Stimulated activated naive CD4-positive, alpha-beta T cell (primary cell): ENCODE results near the gene PIGU.
"Not testable (repeated sequence)": the region's sequence is repeated elsewhere in the genome, so short reads cannot be mapped to it uniquely, and the experiment has no call there.

Experiments used
- DNase-seq, 6 experiments: peaks; one replicate each; lab custom pipeline; 2025; lab: John Stamatoyannopoulos, UW

Gene PIGU, protein sequence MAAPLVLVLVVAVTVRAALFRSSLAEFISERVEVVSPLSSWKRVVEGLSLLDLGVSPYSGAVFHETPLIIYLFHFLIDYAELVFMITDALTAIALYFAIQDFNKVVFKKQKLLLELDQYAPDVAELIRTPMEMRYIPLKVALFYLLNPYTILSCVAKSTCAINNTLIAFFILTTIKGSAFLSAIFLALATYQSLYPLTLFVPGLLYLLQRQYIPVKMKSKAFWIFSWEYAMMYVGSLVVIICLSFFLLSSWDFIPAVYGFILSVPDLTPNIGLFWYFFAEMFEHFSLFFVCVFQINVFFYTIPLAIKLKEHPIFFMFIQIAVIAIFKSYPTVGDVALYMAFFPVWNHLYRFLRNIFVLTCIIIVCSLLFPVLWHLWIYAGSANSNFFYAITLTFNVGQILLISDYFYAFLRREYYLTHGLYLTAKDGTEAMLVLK

DNA sequence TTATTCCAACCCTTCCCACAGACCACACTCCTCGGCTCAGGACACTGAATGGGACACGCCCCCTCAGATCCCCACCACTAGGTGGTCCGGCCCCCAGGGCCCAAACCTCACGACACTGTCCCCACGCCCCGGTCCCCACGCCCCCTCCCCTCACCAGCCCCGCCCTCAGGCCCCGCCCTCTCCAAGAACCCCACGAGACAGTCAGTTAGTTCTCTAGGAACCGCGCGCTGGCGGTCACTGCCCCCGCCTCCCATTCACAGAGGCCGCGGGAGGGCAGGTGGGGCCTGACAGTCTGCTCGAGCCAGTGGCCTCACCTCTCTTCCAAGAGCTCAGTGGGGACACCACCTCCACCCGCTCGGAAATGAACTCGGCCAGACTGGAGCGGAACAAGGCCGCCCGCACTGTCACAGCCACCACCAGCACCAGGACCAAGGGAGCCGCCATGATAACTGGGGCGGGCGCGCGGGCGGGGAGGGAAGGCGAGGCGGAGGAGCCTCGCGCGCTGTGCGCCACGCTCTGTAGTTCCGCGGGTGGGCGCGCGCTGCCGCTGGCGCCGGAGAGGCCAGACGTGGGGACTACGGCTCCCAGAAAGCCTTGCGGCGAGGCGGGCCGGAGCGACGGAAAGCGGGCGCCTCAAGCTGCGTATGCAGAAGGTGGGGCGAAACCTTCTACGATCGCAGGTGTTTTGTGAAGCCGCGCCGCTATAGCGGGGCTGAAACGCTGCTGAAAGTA lies at the start of gene PIGU:
Gene PIGU, minus strand, starts transcription at position 451 of the 732 bp plus-strand sequence. Its CDS starts 7 bp downstream, at position 444.
- DNase-seq: peak; percentile 90 to 95 (median 94)

DNA sequence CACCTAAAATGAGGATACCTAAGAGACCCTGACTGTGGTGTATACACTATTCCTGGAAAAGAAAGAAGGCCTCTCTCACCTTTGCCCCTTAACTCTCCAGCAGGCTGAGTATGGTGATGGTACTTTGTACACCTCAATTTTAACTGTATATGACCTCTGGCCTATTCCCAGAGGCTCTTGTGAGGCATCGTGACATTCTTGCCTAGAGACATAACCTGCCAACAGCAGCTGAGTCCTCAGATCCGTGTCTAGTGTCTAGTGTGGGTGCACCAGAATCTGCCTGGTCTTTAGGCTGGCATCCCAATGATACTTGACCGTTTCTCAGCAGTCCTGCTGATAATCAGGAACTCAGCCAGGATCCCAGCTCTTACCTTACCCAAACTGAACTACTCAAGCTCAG lies 47.3 kb upstream of the PIGU start:
- no peak for DNase-seq

DNA sequence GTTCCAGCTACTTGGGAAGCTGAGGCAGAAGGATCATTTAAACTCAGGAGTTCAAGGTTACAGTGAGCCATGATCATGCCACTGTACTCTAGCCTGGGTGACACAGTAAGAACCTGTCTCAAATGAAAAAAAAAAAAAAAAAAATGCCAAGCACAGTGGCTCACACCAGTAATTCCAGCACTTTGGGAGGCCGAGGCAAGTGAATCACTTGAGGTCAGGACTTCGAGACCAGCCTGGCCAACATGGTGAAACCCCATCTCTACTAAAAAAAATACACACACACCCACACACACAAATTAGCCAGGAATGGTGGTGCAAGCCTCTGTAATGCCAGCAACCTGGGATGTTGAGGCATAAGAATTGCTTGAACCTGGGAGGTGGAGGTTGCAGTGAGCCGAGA lies 45.7 kb upstream of the PIGU start:
- DNase-seq: not testable (repeated sequence)

DNA sequence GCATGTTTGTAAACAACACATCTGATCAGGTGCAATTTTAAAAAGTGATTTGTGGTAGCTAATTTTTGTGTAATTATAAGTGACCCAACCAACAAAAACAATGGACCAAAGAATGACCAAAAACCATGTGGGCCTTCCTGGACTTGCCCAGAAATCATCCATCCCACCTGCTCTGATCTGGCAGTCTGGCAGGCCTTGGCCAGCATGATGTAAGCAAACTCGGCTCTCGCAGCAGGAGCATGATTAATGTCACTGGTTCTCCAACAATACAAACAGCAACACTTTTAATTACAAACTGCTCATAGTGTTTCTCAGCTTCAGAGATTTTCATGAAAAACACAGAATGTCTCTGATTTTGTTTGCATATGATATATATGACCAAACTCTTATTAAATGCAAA lies 43.4 kb upstream of the PIGU start:
- no peak for DNase-seq

- DNase-seq: not testable (repeated sequence)
Measured at GRCh38 chr20:34719242-34720017, 42.5 kb upstream of the PIGU start.

GRCh38 chr20:34717230-34718095 lies 40.6 kb upstream of the PIGU start:
- no peak for DNase-seq

DNA sequence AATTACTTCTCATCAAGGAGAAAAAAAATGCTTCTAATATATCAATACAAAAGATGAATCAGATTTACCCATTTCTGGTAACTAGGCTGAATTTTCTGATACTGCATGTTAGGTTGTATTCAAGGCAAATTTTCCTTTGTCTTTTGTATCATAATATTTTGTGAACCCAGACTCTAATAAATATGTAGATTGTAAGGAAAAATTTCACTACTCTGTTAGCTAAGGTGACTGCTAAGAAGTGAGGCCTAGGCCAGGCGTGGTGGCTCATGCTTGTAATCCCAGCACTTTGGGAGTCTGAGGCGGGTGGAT lies 40.0 kb upstream of the PIGU start:
- DNase-seq: no peak

- DNase-seq: no peak
Measured at GRCh38 chr20:34715384-34715783, 38.5 kb upstream of the PIGU start.

- not testable (repeated sequence) for DNase-seq
Measured at GRCh38 chr20:34713944-34714515, 37.1 kb upstream of the PIGU start.

GRCh38 chr20:34713194-34713943 lies 36.5 kb upstream of the PIGU start:
- DNase-seq: no peak

- DNase-seq: no peak
Measured at GRCh38 chr20:34712525-34713192, 35.8 kb upstream of the PIGU start.

- DNase-seq: no peak
Measured at GRCh38 chr20:34711813-34712430, 35.0 kb upstream of the PIGU start.

DNA sequence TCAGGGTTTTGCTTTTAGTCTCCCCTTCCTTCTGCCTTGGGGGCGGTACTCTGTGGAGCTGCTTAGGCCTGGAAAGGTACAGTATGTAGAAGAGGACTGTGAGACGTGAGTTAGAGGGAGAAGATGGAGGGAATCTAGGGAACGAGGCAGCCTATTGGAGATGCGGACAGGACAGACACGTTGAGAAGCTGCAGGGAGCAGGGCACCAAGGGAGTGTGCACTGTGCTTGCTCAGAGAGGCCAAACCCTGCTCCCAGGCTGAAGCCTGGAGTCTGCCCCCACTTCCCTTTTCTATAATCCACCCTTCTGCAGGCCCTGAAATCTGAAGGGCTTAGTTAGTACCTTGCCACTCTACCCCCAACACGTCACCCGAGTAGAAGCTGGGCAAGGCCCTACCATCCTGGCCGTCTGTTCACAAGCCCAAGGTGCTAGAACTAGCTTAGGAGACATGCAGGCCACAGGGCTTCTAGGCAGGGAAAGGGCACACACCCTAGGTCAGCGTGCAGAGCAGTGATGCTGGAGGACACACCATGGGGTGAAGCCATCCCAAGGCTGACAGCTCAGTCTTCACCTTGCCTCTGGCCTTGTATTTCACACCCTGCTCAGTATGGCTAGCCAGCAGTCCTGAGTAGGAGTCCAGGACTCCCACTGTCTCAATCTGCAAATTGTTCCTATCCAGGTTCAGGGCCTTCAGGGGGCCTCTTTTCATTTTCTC lies 34.1 kb upstream of the PIGU start:
- no peak for DNase-seq

- DNase-seq: peak in 1 of 6 experiments; percentile 26
Measured at GRCh38 chr20:34710568-34710839, 33.6 kb upstream of the PIGU start.

GRCh38 chr20:34709831-34710567 lies 33.1 kb upstream of the PIGU start:
- peak in 3 of 6 experiments; percentile 57 to 75 (median 73) for DNase-seq

- peak; percentile 72 to 92 (median 82) for DNase-seq
Measured at GRCh38 chr20:34709044-34709830, 32.3 kb upstream of the PIGU start.

DNA sequence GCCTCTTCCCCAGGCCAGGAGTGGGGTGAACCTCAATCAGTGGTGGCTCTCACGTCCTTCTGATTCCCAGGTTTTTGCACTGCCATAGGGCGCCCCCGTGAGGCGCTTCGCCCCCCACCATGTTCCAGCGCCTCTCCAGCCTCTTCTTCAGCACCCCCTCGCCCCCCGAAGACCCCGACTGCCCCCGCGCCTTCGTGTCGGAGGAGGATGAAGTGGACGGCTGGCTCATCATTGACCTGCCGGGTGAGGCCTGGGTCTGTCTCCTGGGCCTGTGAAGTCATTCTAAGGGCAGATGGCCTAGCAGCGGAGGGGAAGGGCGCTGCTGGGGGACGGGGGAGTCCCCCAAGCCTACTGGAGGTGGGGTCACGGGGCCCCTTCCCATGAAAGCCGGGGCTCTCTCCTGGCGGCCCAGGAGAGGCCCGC lies 31.7 kb upstream of the PIGU start:
- peak; percentile 36 to 76 (median 56) for DNase-seq
